Measurements from ENCODE around the gene HTATSF1.

The HTATSF1 gene

GRCh38 chrX:136497556-136498052, at the start of gene HTATSF1:
Gene HTATSF1, plus strand, starts transcription at chrX:136497592. Its CDS starts 93 bp downstream, at chrX:136497685.
- DNase-seq (ENCODE audit: low read depth), result no peak

- no peak for DNase-seq (ENCODE audit: low read depth)
Measured at GRCh38 chrX:136447968-136448367, 49.4 kb upstream of the HTATSF1 start.

DNA sequence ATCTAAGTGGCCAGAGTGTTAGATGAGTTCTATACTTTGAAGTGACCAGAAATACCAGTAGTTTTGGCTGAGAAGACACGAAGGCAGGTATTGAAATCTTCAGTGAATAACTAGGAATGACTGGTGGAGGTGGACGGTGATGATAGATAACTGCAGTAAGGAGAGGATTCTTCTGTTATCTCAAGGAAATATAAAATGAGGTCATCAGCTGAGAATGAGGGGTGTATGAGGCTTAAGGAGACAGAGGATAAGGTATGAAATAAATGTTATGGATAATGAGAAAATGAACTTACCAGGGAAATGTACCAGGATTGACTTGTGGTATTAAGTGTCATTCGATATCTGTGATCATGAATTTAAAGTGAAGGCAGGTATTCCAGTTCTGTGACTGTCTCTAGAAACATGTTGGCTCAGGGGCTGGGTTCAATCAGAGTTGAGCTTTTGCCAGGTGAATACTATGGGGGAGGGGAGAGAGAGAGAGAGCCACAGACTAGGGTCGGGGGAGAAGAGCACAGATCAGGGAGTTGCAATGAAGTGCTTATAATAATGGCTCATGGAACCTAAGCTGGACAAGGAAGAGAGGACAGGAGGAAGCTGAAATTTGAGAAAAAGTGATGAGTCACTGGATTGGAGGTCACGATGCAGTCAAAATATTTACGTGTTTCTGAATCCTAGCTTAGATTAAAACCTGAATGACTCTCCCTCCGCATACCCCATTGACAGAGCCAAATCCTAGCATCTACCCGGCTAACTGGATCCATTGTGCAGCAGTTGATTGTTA, 47.2 kb upstream of the HTATSF1 start:
- no peak for DNase-seq (ENCODE audit: low read depth)

- DNase-seq (ENCODE audit: low read depth), result no peak
Measured at GRCh38 chrX:136452614-136453013, 44.8 kb upstream of the HTATSF1 start.

DNA sequence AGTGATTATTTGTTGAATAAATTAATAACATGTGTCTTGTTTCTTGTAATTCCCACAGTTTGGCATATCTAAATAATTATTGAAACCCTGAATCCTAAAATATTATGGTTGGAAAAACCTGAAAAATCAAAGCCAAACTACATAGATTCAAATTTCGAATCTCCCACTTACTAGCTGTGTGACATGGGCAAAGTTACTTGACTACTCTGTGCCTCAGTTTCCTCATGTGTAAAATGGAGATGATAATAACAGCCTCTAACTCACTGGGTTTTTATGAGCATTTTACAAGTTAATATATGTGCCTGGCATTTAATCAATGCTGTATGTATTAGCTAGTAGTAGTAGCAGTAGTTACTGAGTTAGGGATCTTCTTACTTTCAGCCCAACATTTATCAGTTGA, 44.3 kb upstream of the HTATSF1 start:
- no peak for DNase-seq (ENCODE audit: low read depth)

- DNase-seq (ENCODE audit: low read depth), result no peak
Measured at GRCh38 chrX:136453771-136454170, 43.6 kb upstream of the HTATSF1 start.

DNA sequence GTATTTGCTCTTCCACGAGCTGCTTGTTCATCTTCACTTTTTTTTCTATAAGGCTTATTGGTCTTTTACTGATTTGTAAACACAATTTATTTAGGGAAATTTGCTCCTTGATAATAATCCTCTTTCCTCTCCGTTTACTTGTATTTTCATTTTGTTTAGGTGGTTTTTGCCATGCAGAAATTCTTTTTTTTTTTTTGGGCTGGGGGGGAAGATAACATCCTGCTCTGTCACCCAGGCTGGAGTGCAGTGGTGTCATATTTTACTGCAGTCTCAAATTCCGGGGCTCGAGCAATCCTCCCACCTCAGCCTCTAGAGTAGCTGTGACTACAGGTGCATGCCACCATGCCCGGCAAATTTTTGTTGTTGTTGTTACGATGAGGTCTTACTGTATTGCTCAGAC, 41.3 kb upstream of the HTATSF1 start:
- no peak for DNase-seq (ENCODE audit: low read depth)

- DNase-seq (ENCODE audit: low read depth), result no peak
Measured at GRCh38 chrX:136457303-136457917, 40.0 kb upstream of the HTATSF1 start.

DNA sequence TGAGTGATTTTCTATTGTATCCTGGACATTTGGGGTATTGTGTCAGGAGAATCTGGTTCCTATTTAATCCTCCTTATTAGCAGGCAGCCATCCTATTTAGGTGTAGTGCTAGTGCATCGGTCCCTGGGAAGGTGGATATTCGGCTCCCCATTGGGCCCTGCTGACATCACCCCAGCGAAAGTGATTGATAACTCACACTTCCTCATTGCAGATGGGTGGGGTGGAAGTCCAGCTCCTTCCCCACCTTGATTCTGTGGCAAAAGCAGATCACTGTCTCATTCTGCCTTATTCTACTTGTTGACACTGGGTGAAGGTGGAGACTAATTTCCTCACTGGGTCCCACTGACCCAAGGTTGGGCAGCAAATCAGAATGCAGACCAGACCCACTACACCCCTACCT, 32.8 kb upstream of the HTATSF1 start:
- no peak for DNase-seq (ENCODE audit: low read depth)

DNA sequence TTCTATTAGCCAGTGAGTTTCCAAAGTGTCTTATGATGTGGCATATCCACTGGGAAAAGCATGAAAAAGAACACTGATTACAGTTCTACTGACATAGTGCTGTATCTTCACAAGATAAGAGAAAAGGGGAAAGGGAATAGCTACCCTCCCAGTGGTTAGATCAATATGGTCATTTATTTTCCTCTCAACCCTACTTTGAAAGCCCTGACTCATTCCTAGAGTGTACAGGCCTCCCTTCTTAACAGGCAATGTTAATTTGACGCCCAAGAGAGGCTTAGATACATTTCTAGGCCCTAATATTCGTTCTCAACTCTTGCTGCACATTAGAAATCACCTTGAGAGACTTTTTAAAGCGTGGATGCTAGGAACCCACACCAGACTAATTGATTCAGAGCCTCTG, 30.1 kb upstream of the HTATSF1 start:
- no peak for DNase-seq (ENCODE audit: low read depth)

DNA sequence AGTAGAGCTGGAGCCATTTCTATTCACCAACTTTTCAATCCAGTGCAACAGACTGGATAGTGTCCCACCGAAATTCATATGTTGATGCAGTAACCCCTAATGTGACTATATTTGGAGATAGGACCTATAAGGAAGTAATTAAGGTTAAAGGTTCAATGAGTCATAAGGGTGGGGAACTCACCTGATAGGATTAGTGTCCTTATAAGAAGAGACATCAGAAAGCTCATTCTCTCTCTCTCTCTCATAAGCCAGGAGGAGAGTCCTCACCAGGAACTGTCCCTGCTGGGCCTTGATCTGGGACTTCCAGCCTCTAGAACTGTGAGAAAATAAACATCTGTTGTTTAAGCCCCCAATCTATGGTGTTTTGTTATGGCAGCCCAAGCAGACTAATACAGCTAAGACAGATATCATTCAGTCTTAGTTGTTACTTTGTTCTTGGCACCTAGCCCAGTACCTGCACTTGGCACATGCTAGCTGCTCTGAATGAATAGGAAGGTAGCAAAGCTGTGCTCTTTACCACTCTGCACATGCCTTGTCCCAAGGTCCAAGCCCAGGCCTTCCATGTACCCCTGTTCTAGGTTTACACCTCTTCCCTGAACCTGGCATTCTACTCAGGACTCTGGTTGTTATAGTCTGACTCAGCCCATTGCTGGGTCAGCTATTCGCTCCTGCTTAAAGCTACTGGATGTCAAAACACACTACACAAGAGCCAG, 28.8 kb upstream of the HTATSF1 start:
- DNase-seq (ENCODE audit: low read depth), result no peak

DNA sequence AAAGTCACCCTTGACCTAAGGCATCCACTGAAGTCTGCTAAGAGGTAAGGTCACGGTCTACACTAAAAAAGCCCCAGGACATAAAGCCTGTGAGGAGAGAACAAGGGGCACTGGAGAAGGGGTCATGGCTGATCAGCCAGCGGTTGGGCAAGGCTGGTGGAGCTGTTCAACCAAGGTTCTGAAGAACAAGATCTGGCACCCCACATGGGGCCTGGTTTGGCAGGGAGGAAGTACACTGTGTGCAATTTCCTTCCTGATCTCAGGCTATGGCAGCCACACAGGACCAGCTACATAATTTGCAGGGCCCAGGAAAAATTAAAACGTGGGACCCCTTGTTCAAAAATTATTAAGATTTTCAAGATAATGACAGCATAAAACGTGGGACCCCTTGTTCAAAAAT, 23.7 kb upstream of the HTATSF1 start:
- DNase-seq (ENCODE audit: low read depth), result no peak

DNA sequence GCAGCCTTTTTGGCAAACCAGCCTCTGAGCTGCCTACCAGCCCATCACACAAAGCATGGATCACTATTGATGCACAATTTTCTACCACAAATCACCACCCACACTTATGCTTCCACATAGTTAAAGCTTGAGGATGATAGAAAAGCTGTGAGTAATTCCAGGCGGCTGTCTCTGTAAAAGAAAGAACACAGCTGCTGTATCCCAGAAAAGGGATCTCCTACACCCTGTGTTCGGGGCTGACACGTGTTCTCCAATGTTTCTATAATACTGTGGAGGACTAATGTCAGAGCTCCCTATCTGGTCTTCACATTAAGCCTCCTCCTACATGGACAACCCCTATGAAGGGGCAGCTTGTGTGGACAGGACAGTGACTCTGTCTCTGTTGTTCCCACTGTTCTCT, 22.2 kb upstream of the HTATSF1 start:
- DNase-seq (ENCODE audit: low read depth), result no peak

- DNase-seq (ENCODE audit: low read depth), result no peak
Measured at GRCh38 chrX:136476501-136476900, 20.9 kb upstream of the HTATSF1 start.

DNA sequence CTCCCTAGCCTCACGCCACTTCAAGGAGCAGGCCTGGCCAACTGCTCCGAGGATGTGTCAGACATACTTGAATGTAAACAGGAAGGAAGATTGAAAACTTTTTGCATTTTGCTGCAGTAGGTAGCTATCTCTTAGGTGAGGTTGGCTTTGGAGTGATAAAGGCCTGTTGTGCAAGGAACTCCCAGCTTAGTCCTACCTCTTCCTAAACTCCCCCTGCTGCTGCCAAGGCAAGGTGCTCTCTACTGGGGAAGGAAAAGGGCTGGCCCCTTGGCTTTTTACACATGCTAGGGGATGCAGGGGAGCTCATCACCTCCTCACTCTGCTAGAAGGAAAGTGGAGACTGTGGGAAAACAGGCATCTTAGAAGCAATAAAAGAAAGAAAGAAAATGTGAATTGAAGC, 20.4 kb upstream of the HTATSF1 start:
- DNase-seq (ENCODE audit: low read depth), result no peak

DNA sequence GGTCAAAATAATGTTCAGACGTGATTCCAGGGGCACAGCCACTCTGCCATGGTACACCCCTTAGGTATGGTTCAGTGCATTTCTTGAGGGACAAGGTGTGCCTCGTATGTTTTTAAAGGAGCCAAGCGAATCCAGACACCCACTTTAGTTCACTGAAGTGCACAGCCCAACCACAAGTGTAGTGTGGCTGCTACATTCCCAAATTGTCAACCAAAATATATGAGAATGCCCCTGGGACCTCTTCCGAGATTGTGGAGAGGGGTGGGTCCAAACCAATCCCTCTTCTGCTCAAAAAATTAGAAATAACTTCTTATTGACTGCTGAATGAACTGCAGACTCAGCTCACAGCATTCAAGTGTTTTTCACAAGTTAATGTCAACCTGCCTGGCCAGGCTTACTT, 17.0 kb upstream of the HTATSF1 start:
- no peak for DNase-seq (ENCODE audit: low read depth)

DNA sequence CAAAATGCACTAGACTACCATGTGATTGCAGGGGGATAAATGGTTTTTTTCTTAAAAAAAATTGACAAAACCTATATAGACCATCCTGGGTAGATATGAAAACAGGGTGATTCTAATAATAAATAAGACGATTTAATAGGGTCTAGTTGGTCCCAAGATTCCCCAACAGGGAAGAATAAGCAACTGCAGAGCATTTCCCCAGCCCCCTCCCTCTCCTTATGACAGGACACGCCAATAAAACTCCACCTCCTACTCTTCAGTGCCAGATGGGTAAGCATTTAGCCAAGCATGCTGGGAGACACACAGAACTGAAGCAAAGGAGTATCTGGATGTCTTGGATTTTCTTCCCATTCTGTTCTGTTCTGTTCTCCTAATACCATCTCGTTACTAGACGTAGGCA, 9.7 kb upstream of the HTATSF1 start, which contains the start of gene BRS3:
Gene BRS3, plus strand, starts transcription at position 301 of the 400 bp plus-strand sequence. CDS start 168 bp downstream, outside the sequence.
- no peak for DNase-seq (ENCODE audit: low read depth)

DNA sequence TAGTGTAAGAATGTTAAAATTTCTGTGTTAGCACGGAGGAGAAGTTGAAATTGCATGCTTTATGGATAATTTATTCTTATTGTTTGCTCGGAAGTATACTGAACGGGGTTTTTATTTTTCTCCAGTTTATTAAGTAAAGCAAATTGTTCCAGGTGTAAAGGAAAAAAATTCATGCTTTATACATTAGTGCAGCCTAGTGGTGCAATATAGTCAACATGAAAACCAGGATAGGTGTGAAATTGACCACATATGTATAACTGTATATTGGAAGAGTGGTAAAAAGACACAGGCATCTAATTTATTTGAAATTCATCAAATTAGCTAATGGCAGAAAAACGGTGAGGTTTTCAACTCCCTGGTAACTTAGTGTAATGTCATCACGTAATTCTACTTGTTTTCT, 8.7 kb upstream of the HTATSF1 start:
- DNase-seq (ENCODE audit: low read depth), result no peak

GRCh38 chrX:136491832-136492231, 5.6 kb upstream of the HTATSF1 start:
- DNase-seq (ENCODE audit: low read depth), result no peak

- no peak for DNase-seq (ENCODE audit: low read depth)
Measured at GRCh38 chrX:136493011-136493410, 4.4 kb upstream of the HTATSF1 start.

- no peak for DNase-seq (ENCODE audit: low read depth)
Measured at GRCh38 chrX:136495043-136495442, 2.3 kb upstream of the HTATSF1 start.

DNA sequence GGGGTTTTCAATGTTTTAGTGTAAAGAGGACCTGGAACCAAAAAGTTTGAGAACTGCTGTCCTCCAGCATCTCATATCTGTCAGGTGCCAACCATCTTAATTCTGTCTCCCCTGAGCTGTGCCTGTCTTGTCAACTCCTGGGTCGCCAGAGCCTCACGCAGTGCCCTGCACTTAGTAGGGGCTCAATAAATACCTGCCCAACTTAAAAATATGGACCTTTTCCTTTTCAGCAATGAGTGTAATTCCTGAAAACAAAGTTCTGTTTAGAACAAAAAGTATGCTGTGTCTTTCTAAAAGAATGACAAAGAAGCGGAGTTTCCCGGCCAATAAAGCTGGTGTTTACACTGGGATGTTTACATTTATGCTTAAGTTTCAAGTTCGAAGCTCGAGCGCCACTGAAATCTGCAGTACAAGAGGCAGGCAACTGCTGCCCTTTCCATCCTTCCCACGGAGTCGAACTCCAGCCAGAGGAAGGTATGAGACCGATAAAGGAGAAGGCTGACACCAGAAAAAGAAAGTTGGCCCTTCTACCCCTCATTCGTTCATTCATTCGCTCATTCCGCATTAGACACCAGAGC, 1.1 kb upstream of the HTATSF1 start:
- no peak for DNase-seq (ENCODE audit: low read depth)

All from T-helper 22 cell (primary cell).